B cell (primary cell): ENCODE measurements around the gene MARS1.

Source experiments
- CTCF ChIP-seq: fragments of 200-600 bp; IDR thresholded peaks from one replicate; pipeline ENCODE4 v1.8.0; 2022; ENCODE audit warnings: antibody characterized with exemption, mild to moderate bottlenecking
- EZH2 ChIP-seq: IDR thresholded peaks from 2 replicates; pipeline ENCODE4 v1.6.1; 2012; ENCODE audit warnings: borderline replicate concordance, low read depth, mild to moderate bottlenecking, moderate library complexity, low read length; ENCODE audit not compliant: insufficient read depth, poor library complexity, severe bottlenecking

- TF ChIP-seq CTCF (no peak), EZH2 (no peak)
These were observed 30.5 kb downstream of the MARS1 start for GRCh38 chr12:57518176-57518919.
